H9 (cell line): ENCODE measurements around the gene ACTN4. TPM values are rescaled to one million over a fixed set of nuclear protein-coding genes. Genes with fewer than 3 reads are reported as not detected.

Experiments
- DNase-seq: peaks from one replicate; pipeline ENCODE4 v3.0.0-alpha.2; 2017
- H2AFZ ChIP-seq: one replicate; pipeline ENCODE4 v1.6.1; 2013; ENCODE audit warnings: mild to moderate bottlenecking, low read length, control low read depth, moderate library complexity
- H2AK5ac ChIP-seq: 2 replicates; pipeline ENCODE4 v1.6.1; 2013; ENCODE audit warnings: low read length, control low read depth, mixed read lengths; ENCODE audit not compliant: insufficient read length
- H2BK120ac ChIP-seq: one replicate; pipeline ENCODE4 v1.6.1; 2013; ENCODE audit warnings: low read depth, mild to moderate bottlenecking, low read length, control low read depth, inconsistent platforms; ENCODE audit not compliant: poor library complexity, severe bottlenecking
- H2BK12ac ChIP-seq: 2 replicates; pipeline ENCODE4 v1.6.1; 2013; ENCODE audit warnings: low read length, control low read depth, mixed read lengths, low read depth; ENCODE audit not compliant: insufficient read length
- H2BK15ac ChIP-seq: 2 replicates; pipeline ENCODE4 v1.6.1; 2013; ENCODE audit warnings: low read depth, low read length, control low read depth
- H2BK20ac ChIP-seq: one replicate; pipeline ENCODE4 v1.6.1; 2013; ENCODE audit warnings: low read depth, mild to moderate bottlenecking, low read length, control low read depth, inconsistent platforms; ENCODE audit not compliant: poor library complexity, severe bottlenecking
- H2BK5ac ChIP-seq: 2 replicates; pipeline ENCODE4 v1.6.1; 2013; ENCODE audit warnings: low read length, control low read depth, mixed read lengths; ENCODE audit not compliant: insufficient read length
- H3K14ac ChIP-seq: 2 replicates; pipeline ENCODE4 v1.6.1; 2013; ENCODE audit warnings: low read length, control low read depth; ENCODE audit not compliant: insufficient read depth
- H3K18ac ChIP-seq: 2 replicates; pipeline ENCODE4 v1.6.1; 2013; ENCODE audit warnings: low read depth, mild to moderate bottlenecking, mixed read lengths, low read length, control low read depth; ENCODE audit not compliant: insufficient read length
- H3K23ac ChIP-seq: 2 replicates; pipeline ENCODE4 v1.6.1; 2013; ENCODE audit warnings: low read length, control low read depth, mixed read lengths, low read depth; ENCODE audit not compliant: insufficient read length
- H3K23me2 ChIP-seq: 2 replicates; pipeline ENCODE4 v1.6.1; 2013; ENCODE audit warnings: low read depth, mild to moderate bottlenecking, mixed read lengths, low read length, control low read depth; ENCODE audit not compliant: insufficient read length, poor library complexity, severe bottlenecking
- H3K27ac ChIP-seq: 2 replicates; pipeline ENCODE4 v1.5.1; 2013; ENCODE audit warnings: low read length, control low read depth, mixed read lengths, low read depth; ENCODE audit not compliant: insufficient read length
- H3K27me3 ChIP-seq: 2 replicates; pipeline ENCODE4 v1.6.1; 2013; ENCODE audit warnings: low read length, control low read depth, inconsistent platforms; ENCODE audit not compliant: insufficient read depth
- H3K4ac ChIP-seq: 2 replicates; pipeline ENCODE4 v1.6.1; 2013; ENCODE audit warnings: low read depth, mild to moderate bottlenecking, control low read depth, inconsistent platforms, low read length, moderate library complexity
- H3K4me1 ChIP-seq: 2 replicates; pipeline ENCODE4 v1.6.1; 2013; ENCODE audit warnings: low read length, control low read depth, inconsistent platforms; ENCODE audit not compliant: insufficient read depth
- H3K4me2 ChIP-seq: 2 replicates; pipeline ENCODE4 v1.6.1; 2013; ENCODE audit warnings: low read length, control low read depth, mixed read lengths; ENCODE audit not compliant: insufficient read length, insufficient read depth
- H3K56ac ChIP-seq: 2 replicates; pipeline ENCODE4 v1.6.1; 2013; ENCODE audit warnings: low read depth, mild to moderate bottlenecking, mixed read lengths, low read length, control low read depth; ENCODE audit not compliant: insufficient read length
- H3K79me1 ChIP-seq: 2 replicates; pipeline ENCODE4 v1.6.1; 2013; ENCODE audit warnings: low read depth, mild to moderate bottlenecking, moderate library complexity, low read length, control low read depth, inconsistent platforms; ENCODE audit not compliant: insufficient read depth, poor library complexity, severe bottlenecking
- H3K79me2 ChIP-seq: 2 replicates; pipeline ENCODE4 v1.6.1; 2013; ENCODE audit warnings: low read length, control low read depth, inconsistent platforms; ENCODE audit not compliant: insufficient read depth
- H3K9ac ChIP-seq: 2 replicates; pipeline ENCODE4 v1.6.1; 2013; ENCODE audit warnings: low read length, control low read depth, mixed read lengths; ENCODE audit not compliant: insufficient read length; ENCODE audit errors: extremely low read depth
- H3K9me3 ChIP-seq: one replicate; pipeline ENCODE4 v1.6.1; 2013; ENCODE audit warnings: low read depth, low read length, inconsistent platforms; ENCODE audit not compliant: control insufficient read depth
- H3T11ph ChIP-seq: one replicate; pipeline ENCODE4 v1.6.1; 2013; ENCODE audit warnings: mild to moderate bottlenecking, low read length, control low read depth, inconsistent platforms
- H4K20me1 ChIP-seq: one replicate; pipeline ENCODE4 v1.6.1; 2013; ENCODE audit not compliant: control insufficient read depth, insufficient read length, insufficient read depth
- H4K5ac ChIP-seq: 2 replicates; pipeline ENCODE4 v1.6.1; 2013; ENCODE audit warnings: low read depth, mild to moderate bottlenecking, mixed read lengths, low read length, control low read depth; ENCODE audit not compliant: insufficient read length
- H4K8ac ChIP-seq: replicated peaks from 2 replicates; pipeline ENCODE4 v1.6.1; 2013; ENCODE audit warnings: low read length, control low read depth, mixed read lengths, low read depth; ENCODE audit not compliant: insufficient read length
- H4K91ac ChIP-seq: 2 replicates; pipeline ENCODE4 v1.6.1; 2013; ENCODE audit warnings: low read depth, mild to moderate bottlenecking, moderate library complexity, mixed read lengths, low read length, control low read depth; ENCODE audit not compliant: insufficient read length
- H3K27ac Mint-ChIP-seq, 3 experiments: 2 replicates in 2 of 3; 3 replicates in 1 of 3; pipeline ENCODE4 v1.8.0; 2020 to 2021; ENCODE audit warnings: mixed read lengths in 3 of 3, mild to moderate bottlenecking in 1 of 3, moderate library complexity in 1 of 3
- H3K27me3 Mint-ChIP-seq: 2 replicates; pipeline ENCODE4 v1.8.0; 2021; ENCODE audit warnings: low read depth, mild to moderate bottlenecking, moderate library complexity, mixed read lengths
- H3K36me3 Mint-ChIP-seq, 3 experiments: 2 replicates in 2 of 3; 3 replicates in 1 of 3; pipeline ENCODE4 v1.8.0; 2020 to 2021; ENCODE audit warnings: low read depth in 3 of 3, mixed read lengths in 3 of 3; ENCODE audit not compliant: insufficient read depth in 1 of 3
- H3K4me1 Mint-ChIP-seq, 2 experiments: 2 replicates each; pipeline ENCODE4 v1.8.0; 2020; ENCODE audit warnings: mixed read lengths in 2 of 2
- H3K4me3 Mint-ChIP-seq, 2 experiments: 2 replicates in 1 of 2; 3 replicates in 1 of 2; pipeline ENCODE4 v1.8.0; 2020 to 2021; ENCODE audit warnings: mild to moderate bottlenecking in 2 of 2, mixed read lengths in 2 of 2, moderate library complexity in 1 of 2
- H3K9me3 Mint-ChIP-seq, 2 experiments: 2 replicates in 1 of 2; 3 replicates in 1 of 2; pipeline ENCODE4 v1.8.0; 2020; ENCODE audit warnings: mild to moderate bottlenecking in 2 of 2, mixed read lengths in 2 of 2, moderate library complexity in 1 of 2
- CTCF ChIP-seq: fragments of 200-600 bp; sonication (generic); conservative IDR thresholded peaks from 3 replicates; pipeline ENCODE4 v1.8.0; 2021; ENCODE audit warnings: antibody characterized with exemption, mild to moderate bottlenecking
- whole genome bisulfite sequencing: extraction: QIAGEN DNeasy Blood & Tissue Kit; methylation state at CpG from one replicate; pipeline ENCODE4 v1.1.7; 2013; ENCODE audit warnings: missing lambda C conversion rate, low lambda C conversion rate, mixed read lengths; ENCODE audit not compliant: insufficient read length; ENCODE audit errors: extremely low coverage; 5-methylcytosine and 5-hydroxymethylcytosine counted together
- total RNA-seq: library from RNA; stranded (reverse); gene quantifications from 2 replicates; pipeline ENCODE4 v1.2.1, GENCODE V29; 2021

The ACTN4 gene
- total RNA-seq, 1 experiment from 2014 or later: 369 TPM

- H3K4me1 Mint-ChIP-seq: peaks cover 45 to 54% of the 10 kb centered on the region in 2 experiments
- H3K27me3 Mint-ChIP-seq: no peaks in the 10 kb centered on the region; the same call in 1 of the 2 replicates
- H2BK120ac ChIP-seq: no peak overlapping the region
- H2AK5ac ChIP-seq: no peak overlapping the region
- H2BK20ac ChIP-seq: no peak overlapping the region
- no peak overlapping the region for H3T11ph ChIP-seq
- H4K20me1 ChIP-seq: no peaks in the 10 kb centered on the region
- no peak overlapping the region for H3K27ac ChIP-seq
- H3K27me3 ChIP-seq: no peaks in the 10 kb centered on the region
- H3K9ac ChIP-seq: no peak overlapping the region
- H2AFZ ChIP-seq: no peak overlapping the region
- no peaks in the 10 kb centered on the region for H3K9me3 ChIP-seq
- no peak overlapping the region for H4K8ac ChIP-seq
- peaks cover 14% of the 10 kb centered on the region; the same call in 1 of the 2 replicates for H3K4me1 ChIP-seq
- WGBS: no CpG with 5 or more reads among the region's 6 CpGs
- H3K56ac ChIP-seq: no peak overlapping the region
- DNase-seq: no peak
- no peak overlapping the region for H3K18ac ChIP-seq
- H4K91ac ChIP-seq: no peak overlapping the region
- H2BK5ac ChIP-seq: no peak overlapping the region
- no peak overlapping the region for H3K14ac ChIP-seq
- H3K36me3 Mint-ChIP-seq: peaks cover 12 to 40% (median 33%) of the 10 kb centered on the region in 3 experiments; a peak in 6 of 7 replicates
- H3K4ac ChIP-seq: no peak overlapping the region
- no peak overlapping the region for H3K23ac ChIP-seq
- H3K79me1 ChIP-seq: peaks cover 2% of the 10 kb centered on the region
- H3K23me2 ChIP-seq: no peaks in the 10 kb centered on the region
- H3K9me3 Mint-ChIP-seq: no peaks in the 10 kb centered on the region
- peaks cover 18% of the 10 kb centered on the region; the same call in 1 of the 2 replicates for H3K79me2 ChIP-seq
- no peak overlapping the region for H3K4me2 ChIP-seq
- H2BK12ac ChIP-seq: no peak overlapping the region
- H3K4me3 Mint-ChIP-seq: no peak overlapping the region
- no peak overlapping the region for H4K5ac ChIP-seq
- peak overlapping the region; percentile 48 to 86 (median 70); a peak in 5 of 7 replicates for H3K27ac Mint-ChIP-seq
- no peak overlapping the region for H2BK15ac ChIP-seq
- TF ChIP-seq CTCF: no peak
Measured at GRCh38 chr19:38697197-38697596, 49.7 kb downstream of the ACTN4 start.
